K562 (cell line): ENCODE measurements around the gene NFATC1. TPM values are rescaled to one million over a fixed set of nuclear protein-coding genes. Genes with fewer than 3 reads are reported as not detected.

ENCODE experiments used
- CAMTA2 ChIP-seq: fragments of 250-450 bp; sonication (Bioruptor Pico); conservative IDR thresholded peaks from 2 replicates; pipeline ENCODE4 v1.5.1; 2022
- E2F1 ChIP-seq: sonication (generic); formaldehyde crosslinking; IDR thresholded peaks from 2 replicates; pipeline ENCODE4 v1.8.1; 2023; ENCODE audit warnings: mild to moderate bottlenecking, missing genetic modification reagents, moderate library complexity
- ESRRA ChIP-seq: fragments of 450-650 bp; IDR thresholded peaks from 2 replicates; pipeline ENCODE4 v1.6.1; 2014; ENCODE audit warnings: low read depth, mild to moderate bottlenecking, moderate library complexity, borderline replicate concordance
- ZBTB33 ChIP-seq: sonication (generic); formaldehyde crosslinking; IDR thresholded peaks from 2 replicates; pipeline ENCODE4 v1.8.1; 2023; ENCODE audit warnings: mild to moderate bottlenecking, missing genetic modification reagents
- ZC3H11A ChIP-seq: IDR thresholded peaks from 2 replicates; pipeline ENCODE4 v1.6.1; 2012; ENCODE audit warnings: low read depth, low read length, improper control_type of control experiment
- ZNF354B ChIP-seq: fragments of 250-450 bp; sonication (Bioruptor Pico); IDR thresholded peaks from 2 replicates; pipeline ENCODE4 v1.4.0; 2020
- ZNF408 ChIP-seq: fragments of 250-450 bp; sonication (Bioruptor Pico); IDR thresholded peaks from 2 replicates; pipeline ENCODE4 v1.4.0; 2020; ENCODE audit warnings: low read depth, mild to moderate bottlenecking, moderate library complexity
- ZNF584 ChIP-seq: fragments of 200-800 bp; sonication (Bioruptor generic); IDR thresholded peaks from 2 replicates; pipeline ENCODE4 v1.6.1; 2016; ENCODE audit warnings: low read depth, mild to moderate bottlenecking, missing genetic modification characterization, missing compliant biosample characterization
- ZNF655 ChIP-seq: fragments of 250-450 bp; sonication (Bioruptor Pico); IDR thresholded peaks from 2 replicates; pipeline ENCODE4 v1.5.0; 2021
- polyA plus RNA-seq, 8 experiments: library from polyadenylated mRNA; depleted of rRNA in 4 of 8; stranded (reverse) in 5 of 8; unstranded in 3 of 8; fragments of >200 nt; fragmentation: Nextera tagmentation in 2 of 8; fragmentation: Illumina TruSeq in 1 of 8; extraction: Ambion mirVana in 2 of 8; extraction: Trizol in 1 of 8; gene quantifications; 2 replicates each; pipeline versions ENCODE4 v1.2.1 to v1.2.3, GENCODE V29; 2011 to 2014; ENCODE audit warnings: inconsistent platforms in 1 of 8, missing spikeins in 1 of 8
- total RNA-seq, 7 experiments: library from RNA; depleted of rRNA in 6 of 7; stranded (reverse); fragments of >200 nt in 6 of 7; fragmentation: Illumina TruSeq in 2 of 7; extraction: Trizol in 2 of 7; gene quantifications; 2 replicates each; pipeline versions ENCODE4 v1.2.1 to v1.2.3, GENCODE V29; 2011 to 2021; ENCODE audit warnings: low replicate concordance in 1 of 7
- TF ChIP-seq, protein P1 (sequence below): sonication (generic); formaldehyde crosslinking; IDR thresholded peaks from 2 replicates; pipeline ENCODE4 v1.8.0; 2022; ENCODE audit warnings: mild to moderate bottlenecking, missing genetic modification reagents, borderline replicate concordance

Gene NFATC1
- total and polyA plus RNA-seq, 9 of the 15 experiments (the other 6 are each of a cell fraction or from before 2014, with no cell fraction given): 1.1 to 16.4 (median 2.5) TPM

- no peak for TF ChIP-seq ESRRA
- TF ChIP-seq ZNF584: no peak
- no peak for TF ChIP-seq ZC3H11A
- TF ChIP-seq E2F1 (CRISPR knock-in tag): no peak
- no peak for TF ChIP-seq ZNF655
- no peak for TF ChIP-seq ZNF408 (CRISPR knock-in tag)
- TF ChIP-seq, protein P1, sequence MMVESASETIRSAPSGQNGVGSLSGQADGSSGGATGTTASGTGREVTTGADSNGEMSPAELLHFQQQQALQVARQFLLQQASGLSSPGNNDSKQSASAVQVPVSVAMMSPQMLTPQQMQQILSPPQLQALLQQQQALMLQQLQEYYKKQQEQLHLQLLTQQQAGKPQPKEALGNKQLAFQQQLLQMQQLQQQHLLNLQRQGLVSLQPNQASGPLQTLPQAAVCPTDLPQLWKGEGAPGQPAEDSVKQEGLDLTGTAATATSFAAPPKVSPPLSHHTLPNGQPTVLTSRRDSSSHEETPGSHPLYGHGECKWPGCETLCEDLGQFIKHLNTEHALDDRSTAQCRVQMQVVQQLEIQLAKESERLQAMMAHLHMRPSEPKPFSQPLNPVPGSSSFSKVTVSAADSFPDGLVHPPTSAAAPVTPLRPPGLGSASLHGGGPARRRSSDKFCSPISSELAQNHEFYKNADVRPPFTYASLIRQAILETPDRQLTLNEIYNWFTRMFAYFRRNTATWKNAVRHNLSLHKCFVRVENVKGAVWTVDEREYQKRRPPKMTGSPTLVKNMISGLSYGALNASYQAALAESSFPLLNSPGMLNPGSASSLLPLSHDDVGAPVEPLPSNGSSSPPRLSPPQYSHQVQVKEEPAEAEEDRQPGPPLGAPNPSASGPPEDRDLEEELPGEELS (CRISPR knock-in tag): no peak
- no peak for TF ChIP-seq CAMTA2 (CRISPR knock-in tag)
- no peak for TF ChIP-seq ZNF354B (CRISPR knock-in tag)
- no peak for TF ChIP-seq ZBTB33 (CRISPR knock-in tag)
These were observed 34.8 kb upstream of the NFATC1 start (continued) for GRCh38 chr18:79360933-79361332.
